Panc1 (cell line): ENCODE data around the gene KLHL24. TPM values are rescaled to one million over a fixed set of nuclear protein-coding genes. Genes with fewer than 3 reads are reported as not detected.
A peak's percentile ranks its signal among the peaks of the same experiment; 100 is the strongest.
"Not testable (repeated sequence)": the region's sequence is repeated elsewhere in the genome, so short reads cannot be mapped to it uniquely, and the experiment has no call there.

Experiments used
- ATAC-seq: fragments of 200-7000 bp; cut with Tn5 transposase; 2 replicates; pipeline ENCODE4 v1.9.1; 2020; ENCODE audit warnings: mild to moderate bottlenecking, moderate library complexity
- BruUV-seq: library from RNA; stranded (reverse); fragments of 400-500 nt; replicated peaks from 2 replicates; lab custom pipeline; 2021; lab: Mats Ljungman, UMichigan
- CTCF ChIA-PET: fragments of 300-600 bp; sonication (Branson Sonifier 250); formaldehyde crosslinking; loops from one replicate; lab custom pipeline; 2022; ENCODE audit warnings: antibody characterized with exemption; lab: Charles Lee
- POLR2A ChIA-PET: fragments of 300-600 bp; sonication (Branson Sonifier 250); formaldehyde crosslinking; loops from one replicate; lab custom pipeline; 2022; ENCODE audit warnings: antibody characterized with exemption; lab: Charles Lee
- DNase-seq: peaks from one replicate; pipeline ENCODE4 v3.0.0-alpha.2; 2010; ENCODE audit warnings: low read depth, low spot score
- H3K27ac ChIP-seq: 2 replicates; pipeline ENCODE4 v1.5.1; 2011; ENCODE audit warnings: mild to moderate bottlenecking, low read length, inconsistent platforms
- H3K27me3 ChIP-seq: fragments of 200-500 bp; sonication (Bioruptor generic); 2 replicates; pipeline ENCODE4 v1.6.0; 2014; ENCODE audit warnings: low read length, inconsistent platforms; ENCODE audit not compliant: control insufficient read depth, insufficient read depth
- H3K36me3 ChIP-seq: fragments of 200-500 bp; sonication (Bioruptor generic); 2 replicates; pipeline ENCODE4 v1.5.1; 2014; ENCODE audit warnings: inconsistent platforms, mild to moderate bottlenecking, low read length, moderate library complexity; ENCODE audit not compliant: control insufficient read depth, insufficient read depth
- H3K4me1 ChIP-seq: 2 replicates; pipeline ENCODE4 v1.5.1; 2011; ENCODE audit warnings: inconsistent platforms, mild to moderate bottlenecking, low read length, moderate library complexity; ENCODE audit not compliant: control insufficient read depth, insufficient read depth
- H3K4me3 ChIP-seq, 2 experiments: 2 replicates each; pipeline ENCODE4 v1.5.1; 2011 to 2012; ENCODE audit warnings: low read depth in 2 of 2, low read length in 2 of 2, mild to moderate bottlenecking in 2 of 2, inconsistent platforms in 1 of 2, moderate library complexity in 1 of 2
- H3K9me3 ChIP-seq: fragments of 200-500 bp; sonication (Bioruptor generic); 2 replicates; pipeline ENCODE4 v1.5.1; 2014; ENCODE audit warnings: low read depth, mild to moderate bottlenecking, inconsistent platforms, low read length, moderate library complexity; ENCODE audit not compliant: control insufficient read depth, insufficient read depth
- CTCF ChIP-seq: fragments of 450-650 bp; IDR thresholded peaks from 2 replicates; pipeline ENCODE4 v1.5.1; 2017; ENCODE audit warnings: mild to moderate bottlenecking
- POLR2AphosphoS5 ChIP-seq: IDR thresholded peaks from 2 replicates; pipeline ENCODE4 v1.6.1; 2012; ENCODE audit warnings: mild to moderate bottlenecking, low read depth, low read length, moderate library complexity
- REST ChIP-seq, 2 experiments: IDR thresholded peaks; 2 replicates each; pipeline ENCODE4 v1.6.1; 2011 to 2012; ENCODE audit warnings: low read depth in 2 of 2, control low read depth in 1 of 2, low read length in 1 of 2, mild to moderate bottlenecking in 1 of 2, moderate library complexity in 1 of 2; ENCODE audit not compliant: insufficient read depth in 1 of 2
- SIN3A ChIP-seq: IDR thresholded peaks from 2 replicates; pipeline ENCODE4 v1.6.1; 2012; ENCODE audit warnings: low read depth, mild to moderate bottlenecking, low read length, moderate library complexity, borderline replicate concordance; ENCODE audit not compliant: insufficient read depth
- TCF7L2 ChIP-seq: IDR thresholded peaks from 2 replicates; pipeline ENCODE4 v1.6.1; 2011; ENCODE audit warnings: mild to moderate bottlenecking, low read depth, low read length, inconsistent platforms
- in situ Hi-C: cut with HindIII; loops from 2 replicates; pipeline ENCODE4 v1.10.0; 2016; ENCODE audit warnings: low sequenced_read_pairs, low pct_unique_long_range_greater_than_20kb
- intact Hi-C: fragments of 100-400 bp; cut with micrococcal nuclease; formaldehyde crosslinking; loops from one replicate; pipeline ENCODE4 v1.10.0; 2022; ENCODE audit not compliant: unreplicated experiment
- total RNA-seq: library from RNA; stranded (reverse); gene quantifications from one replicate; pipeline ENCODE4 v1.2.1, GENCODE V29; 2021; ENCODE audit not compliant: unreplicated experiment

The KLHL24 gene
- total RNA-seq, 1 experiment from 2014 or later = 42.0 TPM

GRCh38 chr3:183636221-183637105, 1.0 kb downstream of the KLHL24 start:
- Histone ChIP-seq H3K27me3 (no peaks in the 10 kb centered on the region), H3K4me1 (peaks cover 16% of the 10 kb centered on the region), H3K9me3 (no peaks in the 10 kb centered on the region), H3K36me3 (no peaks in the 10 kb centered on the region), H3K4me3 (peak overlapping the region; percentile 74 to 87), H3K27ac (peak overlapping the region; percentile 95)
- ATAC-seq (peak; percentile 92), DNase-seq (peak; percentile 90)
- no peak for TF ChIP-seq REST (IDR thresholded peaks at IDR 0.05; ENCODE audit: insufficient read depth in 1 of 2, low read depth in 2 of 2, low read length in 1 of 2)
- TF ChIP-seq CTCF = no peak
- TF ChIP-seq TCF7L2 = no peak
- TF ChIP-seq POLR2AphosphoS5 = peak; percentile 49; the same call in 1 of the 2 replicates
- TF ChIP-seq SIN3A = peak; percentile 78; the same call in 1 of the 2 replicates
- intact Hi-C loops (loop anchor here (5.0 kb wide), 2 partner anchors 61 to 131 kb away; partner anchors contain the start of gene YEATS2), in situ Hi-C loops (no loop called here)
- POLR2A ChIA-PET = interaction anchor here (0.7 to 1.0 kb wide), 3 partner anchors 25 to 184 kb away, joined by 3 to 6 read pairs (median 4); no protein-coding TSS in a partner anchor
- CTCF ChIA-PET = no interaction called here
- BruUV-seq = no TSS peak

- ATAC-seq (no peak), DNase-seq (no peak)
- peak overlapping the region; percentile 74 to 87 for H3K4me3 ChIP-seq
- ChIA-PET POLR2A (no interaction called here), CTCF (no interaction called here)
- peaks cover 16% of the 10 kb centered on the region for H3K4me1 ChIP-seq
- H3K36me3 ChIP-seq = no peaks in the 10 kb centered on the region
- no peak for TF ChIP-seq CTCF
- no peak for TF ChIP-seq SIN3A
- TF ChIP-seq TCF7L2 = no peak
- no peak for TF ChIP-seq POLR2AphosphoS5
- no peak for TF ChIP-seq REST (IDR thresholded peaks at IDR 0.05; ENCODE audit: insufficient read depth in 1 of 2, low read depth in 2 of 2, low read length in 1 of 2)
- H3K27me3 ChIP-seq = no peaks in the 10 kb centered on the region
- BruUV-seq = no TSS peak
- peak overlapping the region; percentile 95 for H3K27ac ChIP-seq
- no peaks in the 10 kb centered on the region for H3K9me3 ChIP-seq
- in situ Hi-C loops = no loop called here
- intact Hi-C loops = loop anchor here (5.0 kb wide), 2 partner anchors 60 to 130 kb away; partner anchors contain the start of gene YEATS2
Observed at GRCh38 chr3:183637106-183637486, 1.7 kb downstream of the KLHL24 start.

- Histone ChIP-seq H3K4me1 (peaks cover 16% of the 10 kb centered on the region), H3K27ac (peak overlapping the region; percentile 95), H3K4me3 (peak overlapping the region; percentile 74 to 87; a peak in 3 of 4 replicates)
- ATAC-seq, H3K9me3 ChIP-seq, in situ Hi-C loops, H3K36me3 ChIP-seq, DNase-seq, H3K27me3 ChIP-seq, BruUV-seq: not testable (repeated sequence)
- intact Hi-C loops = loop anchor here (5.0 kb wide), 2 partner anchors 60 to 130 kb away; partner anchors contain the start of gene YEATS2
- CTCF ChIA-PET = interaction anchor here (0.6 kb wide), 1 partner anchor 167 kb away, joined by 7 read pairs; no protein-coding TSS in a partner anchor
- POLR2A ChIA-PET = interaction anchor here (0.7 kb wide), 1 partner anchor 163 kb away, joined by 3 read pairs; no protein-coding TSS in a partner anchor
Observed at GRCh38 chr3:183637633-183638032, 2.2 kb downstream of the KLHL24 start.
